Stimulated activated naive B cell treated with anti-CD40 and anti-IgM and Interleukin-4, amounts not matched to agents 10 μg/mL and 1 μg/mL and 100 μg/mL, for 72 hours (primary cell): ENCODE data around the gene CFAP73.

ENCODE experiments used
- ATAC-seq, 2 donors: fragments of 150-1000 bp; cut with Tn5 transposase; replicated peaks; 2 replicates each; pipeline ENCODE4 v1.10.0; 2021; ENCODE audit warnings: moderate library complexity in 1 of 2
- DNase-seq: peaks from one replicate; pipeline ENCODE4 v3.0.0; 2021
- H3K27ac Mint-ChIP-seq: one replicate; pipeline ENCODE4 v1.8.0; 2022; ENCODE audit warnings: mild to moderate bottlenecking, mixed read lengths
- H3K27me3 Mint-ChIP-seq, 2 donors: one replicate each; pipeline ENCODE4 v1.8.0; 2022; ENCODE audit warnings: mixed read lengths in 2 of 2
- H3K36me3 Mint-ChIP-seq, 2 donors: one replicate each; pipeline ENCODE4 v1.8.0; 2022; ENCODE audit warnings: mixed read lengths in 2 of 2, mild to moderate bottlenecking in 1 of 2
- H3K4me1 Mint-ChIP-seq, 2 donors: one replicate each; pipeline ENCODE4 v1.8.0; 2022; ENCODE audit warnings: mixed read lengths in 2 of 2, mild to moderate bottlenecking in 1 of 2
- H3K4me3 Mint-ChIP-seq, 2 donors: one replicate each; pipeline ENCODE4 v1.8.0; 2022; ENCODE audit warnings: mild to moderate bottlenecking in 2 of 2, mixed read lengths in 2 of 2, moderate library complexity in 1 of 2
- H3K9me3 Mint-ChIP-seq, 2 donors: one replicate each; pipeline ENCODE4 v1.8.0; 2022; ENCODE audit warnings: mixed read lengths in 2 of 2, mild to moderate bottlenecking in 1 of 2

CFAP73 gene

GRCh38 chr12:113186666-113187325, 37.3 kb downstream of the CFAP73 start:
- peak overlapping the region; percentile 92 to 97 for H3K4me3 Mint-ChIP-seq
- no peak for ATAC-seq
- no peak for DNase-seq
- no peaks in the 10 kb centered on the region for H3K27me3 Mint-ChIP-seq
- peaks cover 36 to 44% of the 10 kb centered on the region in 2 donors for H3K36me3 Mint-ChIP-seq
- peaks cover 21 to 26% of the 10 kb centered on the region in 2 donors for H3K4me1 Mint-ChIP-seq
- no peaks in the 10 kb centered on the region for H3K9me3 Mint-ChIP-seq
- peak overlapping the region; percentile 99 for H3K27ac Mint-ChIP-seq

DNA sequence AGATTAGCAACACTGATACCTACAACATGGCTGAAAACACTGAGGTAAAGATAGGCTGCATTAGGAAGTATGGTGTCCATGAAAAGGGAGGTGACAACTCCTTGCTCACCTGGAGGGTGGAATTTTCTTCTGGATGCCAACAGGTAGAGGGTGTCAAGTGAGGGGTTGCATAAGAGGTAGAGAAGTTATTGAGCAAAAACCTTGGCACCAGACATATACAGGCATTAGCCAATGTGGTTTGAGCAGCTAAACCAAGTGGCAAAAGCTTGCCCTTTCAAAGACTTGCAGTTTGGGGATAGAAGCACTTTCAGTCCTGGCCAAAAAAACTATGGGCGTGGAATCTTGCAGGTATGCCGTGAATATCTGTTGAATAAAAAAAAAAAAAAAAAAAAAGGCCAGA, 39.8 kb downstream of the CFAP73 start:
- Mint-ChIP-seq H3K36me3 (peaks cover 40 to 50% of the 10 kb centered on the region in 2 donors), H3K4me1 (peaks cover 16 to 23% of the 10 kb centered on the region in 2 donors), H3K27ac (no peak overlapping the region), H3K9me3 (no peaks in the 10 kb centered on the region), H3K27me3 (no peaks in the 10 kb centered on the region), H3K4me3 (no peak overlapping the region)
- ATAC-seq = no peak
- no peak for DNase-seq

DNA sequence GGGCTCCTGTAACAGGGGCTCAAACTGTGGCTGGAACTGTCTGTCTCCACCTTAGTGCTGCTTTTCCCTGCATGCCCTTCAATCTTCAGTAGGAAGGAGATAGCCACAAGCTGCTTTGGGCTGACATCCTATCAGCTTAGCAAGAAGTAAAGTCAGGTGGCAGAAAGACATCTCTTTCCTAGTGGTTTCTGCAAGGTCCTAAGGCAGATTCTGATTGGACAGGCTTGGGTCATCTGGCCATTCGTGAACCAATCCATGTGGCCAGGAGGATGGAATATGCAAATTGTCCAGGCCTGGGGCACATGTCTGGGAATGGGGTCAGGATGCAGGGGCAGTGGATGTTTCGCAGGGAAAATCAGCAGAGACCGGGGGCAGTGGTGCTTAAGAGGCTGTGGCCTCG, 41.2 kb downstream of the CFAP73 start:
- peaks cover 42 to 51% of the 10 kb centered on the region in 2 donors for H3K36me3 Mint-ChIP-seq
- H3K4me1 Mint-ChIP-seq = peaks cover 17 to 23% of the 10 kb centered on the region in 2 donors
- H3K9me3 Mint-ChIP-seq = no peaks in the 10 kb centered on the region
- no peak overlapping the region for H3K4me3 Mint-ChIP-seq
- DNase-seq (no peak), ATAC-seq (no peak)
- peak overlapping the region; percentile 34 for H3K27ac Mint-ChIP-seq
- no peaks in the 10 kb centered on the region for H3K27me3 Mint-ChIP-seq

DNA sequence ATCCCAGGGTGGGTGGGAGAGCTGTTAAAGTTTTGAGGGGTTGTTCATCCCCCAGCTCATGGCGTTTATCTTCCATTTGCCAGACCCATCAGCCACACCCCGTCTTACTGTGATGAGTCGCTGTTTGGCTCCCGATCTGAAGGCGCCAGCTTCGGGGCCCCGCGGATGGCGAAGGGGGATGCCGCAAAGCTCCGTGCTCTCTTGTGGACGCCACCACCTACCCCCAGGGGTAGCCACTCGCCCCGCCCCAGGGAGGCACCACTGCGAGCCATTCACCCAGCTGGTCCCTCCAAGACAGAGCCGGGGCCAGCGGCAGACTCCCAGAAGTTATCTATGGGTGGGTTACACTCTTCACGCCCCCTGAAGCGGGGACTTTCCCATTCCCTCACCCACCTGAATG, 41.7 kb downstream of the CFAP73 start:
- DNase-seq (no peak), ATAC-seq (no peak)
- Mint-ChIP-seq H3K36me3 (peaks cover 41 to 50% of the 10 kb centered on the region in 2 donors), H3K27me3 (no peaks in the 10 kb centered on the region), H3K4me1 (peaks cover 16 to 18% of the 10 kb centered on the region in 2 donors), H3K4me3 (no peak overlapping the region), H3K9me3 (no peaks in the 10 kb centered on the region), H3K27ac (no peak overlapping the region)

DNA sequence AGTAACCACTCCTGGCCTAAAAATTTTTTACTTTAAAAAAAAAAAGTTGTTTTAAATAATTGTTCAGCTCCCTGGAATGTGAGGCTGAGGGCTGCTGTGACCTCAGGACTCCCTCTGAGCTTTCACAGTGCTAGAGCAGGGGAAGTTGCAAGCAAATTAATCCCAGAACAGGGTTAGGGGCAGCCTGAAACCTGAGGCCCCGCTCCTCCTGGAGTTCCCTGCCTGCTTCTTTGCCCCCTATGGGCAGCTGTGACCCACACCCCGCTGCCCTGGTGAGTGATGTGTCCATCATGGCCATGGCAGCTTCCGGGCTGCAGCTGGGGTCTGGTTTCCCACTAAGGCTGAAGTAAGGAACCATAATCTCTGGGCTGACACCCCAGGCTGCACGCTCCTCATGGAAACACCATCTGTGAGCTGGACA, 45.5 kb downstream of the CFAP73 start:
- no peak overlapping the region for H3K27ac Mint-ChIP-seq
- H3K27me3 Mint-ChIP-seq = no peaks in the 10 kb centered on the region
- no peak overlapping the region for H3K4me3 Mint-ChIP-seq
- H3K36me3 Mint-ChIP-seq = peaks cover 24 to 38% of the 10 kb centered on the region in 2 donors
- no peaks in the 10 kb centered on the region for H3K9me3 Mint-ChIP-seq
- no peak for DNase-seq
- no peak for ATAC-seq
- peaks cover 14 to 33% of the 10 kb centered on the region in 2 donors for H3K4me1 Mint-ChIP-seq

DNA sequence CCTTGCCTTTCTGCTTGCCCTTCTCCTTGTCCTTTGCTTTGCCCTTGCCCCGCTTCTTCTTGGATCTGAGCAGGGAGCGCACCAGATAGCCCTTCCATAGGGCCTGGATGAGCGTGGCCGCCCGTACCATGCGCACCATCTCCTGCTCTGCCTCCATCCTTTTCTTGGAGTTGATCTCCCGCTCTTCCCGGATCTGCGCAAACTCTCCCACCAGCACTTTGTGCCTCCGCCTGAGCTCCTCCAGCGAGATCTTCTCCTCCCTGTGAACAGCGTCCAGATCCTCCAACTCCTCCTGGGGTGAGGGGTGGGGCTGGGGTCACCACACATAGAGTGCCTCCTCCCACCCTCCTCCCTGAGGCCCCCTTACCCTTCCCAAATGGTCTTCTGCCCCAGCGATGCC, 46.1 kb downstream of the CFAP73 start:
- ATAC-seq = no peak
- DNase-seq = no peak
- H3K4me3 Mint-ChIP-seq = no peak overlapping the region
- peaks cover 21 to 32% of the 10 kb centered on the region in 2 donors for H3K36me3 Mint-ChIP-seq
- H3K4me1 Mint-ChIP-seq = peaks cover 14 to 33% of the 10 kb centered on the region in 2 donors
- H3K9me3 Mint-ChIP-seq = no peaks in the 10 kb centered on the region
- H3K27ac Mint-ChIP-seq = no peak overlapping the region
- H3K27me3 Mint-ChIP-seq = no peaks in the 10 kb centered on the region

- Mint-ChIP-seq H3K9me3 (no peaks in the 10 kb centered on the region), H3K27ac (no peak overlapping the region), H3K4me1 (peaks cover 17 to 34% of the 10 kb centered on the region in 2 donors), H3K27me3 (no peaks in the 10 kb centered on the region), H3K4me3 (no peak overlapping the region), H3K36me3 (peaks cover 15 to 25% of the 10 kb centered on the region in 2 donors)
- DNase-seq (no peak), ATAC-seq (peak; percentile 2 to 5)
These were observed 47.1 kb downstream of the CFAP73 start for GRCh38 chr12:113196582-113196981.

- peak; percentile 67 for DNase-seq
- H3K4me1 Mint-ChIP-seq = peaks cover 19 to 38% of the 10 kb centered on the region in 2 donors
- peaks cover 11 to 21% of the 10 kb centered on the region in 2 donors for H3K36me3 Mint-ChIP-seq
- H3K27me3 Mint-ChIP-seq = no peaks in the 10 kb centered on the region
- peak; percentile 97 for ATAC-seq
- H3K4me3 Mint-ChIP-seq = no peak overlapping the region
- no peaks in the 10 kb centered on the region for H3K9me3 Mint-ChIP-seq
- peak overlapping the region; percentile 79 for H3K27ac Mint-ChIP-seq
These were observed 47.5 kb downstream of the CFAP73 start for GRCh38 chr12:113196990-113197389.

DNA sequence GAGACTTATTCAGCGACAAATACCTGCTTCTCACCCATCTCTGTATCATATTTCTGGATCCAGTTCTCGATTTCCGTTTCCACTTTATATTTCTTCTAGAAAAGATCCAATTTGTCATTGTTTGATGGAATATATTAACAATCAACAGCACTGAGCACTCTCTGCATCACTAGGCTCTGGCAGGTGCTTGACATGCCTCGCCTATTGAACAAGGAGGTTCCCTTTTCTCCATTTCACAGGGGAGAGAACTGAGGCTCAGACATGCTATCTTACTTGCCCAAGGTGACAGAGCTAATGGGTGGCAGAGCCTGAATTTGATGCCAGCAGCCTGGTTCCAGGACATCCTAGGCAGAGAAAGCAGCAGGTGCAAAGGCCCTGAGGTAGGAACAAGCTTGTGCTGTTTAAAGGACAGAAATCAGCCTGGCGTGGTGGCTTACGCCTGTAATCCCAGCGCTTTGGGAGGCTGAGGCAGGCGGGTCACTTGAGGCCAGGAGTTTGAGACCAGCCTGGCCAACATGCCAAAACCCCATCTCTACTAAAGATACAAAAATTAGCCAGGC, 48.1 kb downstream of the CFAP73 start:
- no peak for DNase-seq
- Mint-ChIP-seq H3K36me3 (peaks cover 5 to 15% of the 10 kb centered on the region in 2 donors), H3K4me3 (no peak overlapping the region), H3K27me3 (no peaks in the 10 kb centered on the region), H3K27ac (peak overlapping the region; percentile 79), H3K4me1 (peaks cover 24 to 44% of the 10 kb centered on the region in 2 donors), H3K9me3 (no peaks in the 10 kb centered on the region)
- peak; percentile 33 to 38 for ATAC-seq

- no peaks in the 10 kb centered on the region for H3K27me3 Mint-ChIP-seq
- ATAC-seq = no peak
- peaks cover 5 to 14% of the 10 kb centered on the region in 2 donors for H3K36me3 Mint-ChIP-seq
- DNase-seq = no peak
- H3K4me1 Mint-ChIP-seq = peaks cover 25 to 46% of the 10 kb centered on the region in 2 donors
- no peaks in the 10 kb centered on the region for H3K9me3 Mint-ChIP-seq
- H3K27ac Mint-ChIP-seq = no peak overlapping the region
- no peak overlapping the region for H3K4me3 Mint-ChIP-seq
These were observed 48.8 kb downstream of the CFAP73 start for GRCh38 chr12:113198296-113198695.

DNA sequence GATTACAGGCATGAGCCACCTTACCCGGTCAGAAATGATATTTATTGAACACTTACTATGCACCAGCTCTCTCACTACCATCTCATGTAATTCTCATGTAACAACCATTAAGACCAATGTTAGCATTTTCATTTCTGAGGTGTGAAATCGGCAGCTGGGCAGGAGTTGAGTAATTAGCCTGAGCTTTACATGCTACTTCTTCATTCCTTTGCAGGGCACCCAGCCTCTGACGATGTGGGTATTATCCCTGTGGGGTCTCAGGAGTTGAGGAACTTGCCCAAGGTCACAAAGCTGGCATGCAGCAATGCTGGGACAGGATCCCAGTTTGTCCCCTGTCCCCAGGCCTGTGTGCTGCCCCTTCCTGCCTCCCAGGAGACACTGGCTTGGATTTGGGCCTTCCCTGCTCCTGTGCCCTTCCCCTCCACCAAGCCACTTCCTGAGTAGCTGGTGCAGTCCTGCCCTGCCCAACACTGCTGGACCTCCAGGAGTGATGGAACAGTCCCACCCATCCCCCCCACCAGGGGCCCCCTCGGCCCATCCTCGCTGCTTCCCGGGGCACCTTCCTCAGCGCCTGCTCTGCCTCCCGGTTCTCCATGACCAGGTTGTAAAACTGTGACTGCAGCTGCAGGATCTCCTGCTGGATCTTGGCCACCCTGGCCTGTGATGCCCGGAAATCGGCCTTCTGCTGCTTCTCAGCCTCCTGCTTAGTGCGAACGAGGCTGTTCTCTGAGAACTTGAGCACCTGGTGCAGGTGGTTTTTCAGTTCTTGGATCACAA, 50.7 kb downstream of the CFAP73 start:
- DNase-seq (no peak), ATAC-seq (no peak)
- peaks cover 4 to 15% of the 10 kb centered on the region in 2 donors for H3K36me3 Mint-ChIP-seq
- peaks cover 31 to 55% of the 10 kb centered on the region in 2 donors for H3K4me1 Mint-ChIP-seq
- no peaks in the 10 kb centered on the region for H3K27me3 Mint-ChIP-seq
- H3K27ac Mint-ChIP-seq = no peak overlapping the region
- H3K9me3 Mint-ChIP-seq = no peaks in the 10 kb centered on the region
- no peak overlapping the region for H3K4me3 Mint-ChIP-seq

DNA sequence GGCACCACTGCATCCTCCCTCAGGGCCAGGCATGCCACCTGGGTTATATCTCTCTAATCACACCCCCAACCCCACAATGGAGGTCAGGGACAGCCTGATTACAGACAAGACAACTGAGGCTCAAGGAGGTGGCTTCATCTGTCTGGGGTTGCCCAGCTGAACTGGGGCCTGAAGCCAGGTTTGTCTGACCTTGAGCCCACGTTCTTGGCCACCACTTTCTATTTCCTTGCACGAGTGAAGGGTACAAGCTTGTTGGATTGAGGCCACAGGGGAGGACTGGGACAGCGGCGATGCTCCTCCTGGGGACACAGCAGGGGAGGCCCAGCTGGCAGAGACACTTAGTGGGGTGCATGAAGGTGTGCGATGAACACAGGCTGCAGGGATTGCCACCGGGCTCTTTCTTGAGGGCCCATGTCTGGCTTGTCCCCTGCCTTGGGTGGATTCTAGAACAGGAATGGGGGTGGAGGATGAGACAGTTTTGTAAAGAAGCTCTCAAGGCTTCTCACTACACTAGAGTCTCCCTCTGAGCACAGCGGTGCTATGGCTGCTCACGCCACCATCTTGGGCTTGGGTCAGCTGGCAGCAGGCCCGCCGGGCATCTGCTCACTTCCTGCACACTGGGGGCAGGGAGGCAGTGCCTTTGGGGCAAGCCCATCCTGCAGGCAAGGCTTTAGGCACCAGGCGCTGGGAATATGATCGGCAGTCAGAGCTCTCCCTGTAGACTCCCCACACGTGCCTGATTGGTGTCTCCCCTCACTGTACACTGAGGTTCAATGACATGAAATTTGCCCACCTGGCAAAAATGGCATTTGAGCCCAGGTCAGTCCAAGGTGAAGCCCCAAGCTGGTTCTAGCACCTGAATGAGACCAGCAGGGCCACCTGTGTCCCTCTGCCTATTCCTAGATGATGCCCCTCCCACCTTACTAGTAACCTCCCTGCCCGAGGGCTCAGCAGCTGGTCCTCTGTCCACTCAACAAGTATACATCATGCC, 52.0 kb downstream of the CFAP73 start:
- no peak for DNase-seq
- no peaks in the 10 kb centered on the region for H3K27me3 Mint-ChIP-seq
- no peak for ATAC-seq
- H3K4me1 Mint-ChIP-seq = peaks cover 33 to 63% of the 10 kb centered on the region in 2 donors
- H3K36me3 Mint-ChIP-seq = peaks cover 6 to 15% of the 10 kb centered on the region in 2 donors
- peaks cover 0 to under 1% of the 10 kb centered on the region in 2 donors for H3K9me3 Mint-ChIP-seq
- H3K27ac Mint-ChIP-seq = peak overlapping the region; percentile 85
- H3K4me3 Mint-ChIP-seq = peak overlapping the region in 1 of 2 donors; percentile 39

DNA sequence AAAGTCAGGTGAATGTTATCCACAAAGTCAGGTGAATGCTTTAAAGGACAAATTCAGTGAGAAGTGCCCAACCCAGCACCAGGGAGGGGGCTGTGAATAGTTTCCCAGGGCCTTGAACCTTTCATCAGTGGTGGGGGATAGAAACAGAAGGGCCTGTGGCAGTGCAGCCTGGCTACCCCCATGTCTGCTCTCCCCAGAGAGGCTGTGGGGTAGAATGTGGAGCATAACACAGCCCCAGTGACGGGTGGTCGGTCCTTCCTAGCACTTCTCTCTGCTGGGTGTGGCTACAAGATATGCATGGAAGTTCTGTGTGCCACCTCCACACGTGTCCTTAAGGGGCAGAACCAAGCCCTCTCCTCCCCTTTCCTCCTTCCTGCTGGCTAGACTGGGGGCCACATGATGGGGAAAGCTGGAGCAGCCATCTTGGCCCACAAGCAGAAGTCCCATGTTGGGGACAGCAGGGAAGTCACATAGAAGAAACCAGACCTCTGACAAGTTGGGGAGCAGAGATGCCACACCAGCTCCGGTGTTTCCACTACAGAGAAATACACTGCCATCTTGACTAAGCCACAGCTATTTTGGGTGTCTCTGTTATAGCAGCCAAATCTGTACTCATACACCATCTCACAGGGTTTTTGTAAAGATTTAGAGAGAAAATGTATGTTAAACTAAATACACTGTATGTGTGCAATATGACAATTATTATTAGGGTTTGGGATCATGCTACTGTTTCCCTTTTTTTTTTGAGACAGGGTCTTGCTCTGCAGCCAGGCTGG, 53.0 kb downstream of the CFAP73 start:
- Mint-ChIP-seq H3K27me3 (no peaks in the 10 kb centered on the region), H3K4me1 (peaks cover 36 to 63% of the 10 kb centered on the region in 2 donors), H3K9me3 (peaks cover 0 to 2% of the 10 kb centered on the region in 2 donors), H3K27ac (peak overlapping the region; percentile 56), H3K36me3 (peaks cover 10 to 19% of the 10 kb centered on the region in 2 donors), H3K4me3 (no peak overlapping the region)
- no peak for ATAC-seq
- no peak for DNase-seq
